Heart right ventricle (tissue), 16 donors: ENCODE measurements around the gene KRT3. TPM values are rescaled to one million over a fixed set of nuclear protein-coding genes. Genes with fewer than 3 reads are reported as not detected.

Experiments
- ATAC-seq, 8 donors: fragments of 200-7000 bp; cut with Tn5 transposase; one replicate each; pipeline ENCODE4 v1.9.1; 2020; ENCODE audit warnings: mild to moderate bottlenecking in 8 of 8, moderate library complexity in 8 of 8, moderate number of reproducible peaks in 1 of 8
- DNase-seq, 2 donors: peaks; one replicate each; pipeline ENCODE4 v3.0.0-alpha.2; 2020
- H3K27ac ChIP-seq, 10 donors: fragments of 200-600 bp; sonication (generic) in 2 of 10; one replicate each; pipeline versions ENCODE4 v1.5.0 to v1.8.0; 2020 to 2022; ENCODE audit warnings: mild to moderate bottlenecking in 3 of 10
- H3K27me3 ChIP-seq, 7 donors: fragments of 200-600 bp; one replicate each; pipeline ENCODE4 v1.8.0; 2021 to 2022; ENCODE audit warnings: mild to moderate bottlenecking in 2 of 7
- H3K36me3 ChIP-seq, 9 donors: fragments of 200-600 bp; sonication (generic) in 1 of 9; one replicate each; pipeline versions ENCODE4 v1.5.0 to v1.8.0; 2020 to 2022; ENCODE audit warnings: mild to moderate bottlenecking in 2 of 9
- H3K4me1 ChIP-seq, 9 donors: fragments of 200-600 bp; sonication (generic) in 1 of 9; one replicate each; pipeline versions ENCODE4 v1.5.0 to v1.8.0; 2020 to 2022; ENCODE audit warnings: mild to moderate bottlenecking in 4 of 9
- H3K4me3 ChIP-seq, 10 donors: fragments of 200-600 bp; sonication (generic) in 2 of 10; one replicate each; pipeline versions ENCODE4 v1.5.0 to v1.8.0; 2020 to 2022; ENCODE audit warnings: mild to moderate bottlenecking in 7 of 10, moderate library complexity in 2 of 10
- H3K9me3 ChIP-seq, 11 donors: fragments of 200-600 bp in 10 of 11; sonication (generic) in 2 of 11; one replicate each; pipeline versions ENCODE4 v1.5.0 to v1.8.0; 2013 to 2022; ENCODE audit warnings: mild to moderate bottlenecking in 2 of 11, control low read depth in 1 of 11, moderate library complexity in 1 of 11
- WGBS, 2 donors: extraction: QIAGEN DNeasy Blood & Tissue Kit; methylation state at CpG; one replicate each; pipeline ENCODE4 v1.1.7; 2013; ENCODE audit warnings: inconsistent platforms in 1 of 2; 5-methylcytosine and 5-hydroxymethylcytosine counted together
- intact Hi-C, 10 donors: fragments of 100-400 bp; cut with DNase I; formaldehyde crosslinking; loops; one replicate each; pipeline versions ENCODE4 v1.11.1 to v1.14.2; 2022
- polyA plus RNA-seq, 2 donors: library from polyadenylated mRNA; stranded (reverse); fragments of 200-250 nt; gene quantifications; one replicate each; pipeline ENCODE4 v1.2.3, GENCODE V29; 2013
- total RNA-seq, 10 donors: library from RNA; stranded (reverse); fragmentation: NEBNext Ultra II Directional in 3 of 10; extraction: Animal tissue kit (Norgen Biotek cat#: 25700) in 3 of 10; gene quantifications; one replicate each; pipeline versions ENCODE4 v1.2.1 to v1.2.4, GENCODE V29; 2021 to 2023
- TF ChIP-seq, protein P1 (sequence below), 9 donors: fragments of 200-600 bp; sonication (generic) in 2 of 9; IDR thresholded peaks; one replicate each; pipeline versions ENCODE4 v1.5.0 to v1.8.0; 2021 to 2022; ENCODE audit warnings: antibody characterized with exemption in 9 of 9, mild to moderate bottlenecking in 5 of 9, moderate library complexity in 1 of 9
- donor health status: Arrhythmogenic right ventricular cardiomyopathy.
- donor health status: ischemic (EF 13 %, LVEDD 7.1; RV severe dilation, severe dysfunction).
- donor health status: healthy with polysubstance abuse.
- donor health status: DM: no; HTN: yes; CAD: no.
- donor health status: DM: no; HTN: no; CAD: no.
- donor health status: ischemic (EF 25% LVEDD 6.9; RV normal size, moderate dysfunction).
- donor health status: ischemic (EF 25% LVEDD 5.7; RV mildly dilated, moderate dysfunction).
- donor health status: healthy.
- donor health status: DM: yes; HTN: yes; CAD: no.
- donor health status: Ischemic cardiomyopathy.
- donor health status: ischemic (EF 35%, LVEDD 5.7; RV mildly dilated, moderate dysfunction).
- donor health status: nonischemic (EF 11% LVEDD 7.7; RV severe dilation, severe dysfunction).
- donor health status: DM: yes; HTN: yes; CAD: no.
- donor health status: PGD.
- donor health status: ischemic (EF 29% LVEDD 5.4; RV normal size, mild dysfunction).
- donor health status: nonischemic (EF 23%, LVEDD 6.1; RV moderate dilation, normal function).

Gene KRT3
- total and polyA plus RNA-seq, 12 donors, result not detected

DNA sequence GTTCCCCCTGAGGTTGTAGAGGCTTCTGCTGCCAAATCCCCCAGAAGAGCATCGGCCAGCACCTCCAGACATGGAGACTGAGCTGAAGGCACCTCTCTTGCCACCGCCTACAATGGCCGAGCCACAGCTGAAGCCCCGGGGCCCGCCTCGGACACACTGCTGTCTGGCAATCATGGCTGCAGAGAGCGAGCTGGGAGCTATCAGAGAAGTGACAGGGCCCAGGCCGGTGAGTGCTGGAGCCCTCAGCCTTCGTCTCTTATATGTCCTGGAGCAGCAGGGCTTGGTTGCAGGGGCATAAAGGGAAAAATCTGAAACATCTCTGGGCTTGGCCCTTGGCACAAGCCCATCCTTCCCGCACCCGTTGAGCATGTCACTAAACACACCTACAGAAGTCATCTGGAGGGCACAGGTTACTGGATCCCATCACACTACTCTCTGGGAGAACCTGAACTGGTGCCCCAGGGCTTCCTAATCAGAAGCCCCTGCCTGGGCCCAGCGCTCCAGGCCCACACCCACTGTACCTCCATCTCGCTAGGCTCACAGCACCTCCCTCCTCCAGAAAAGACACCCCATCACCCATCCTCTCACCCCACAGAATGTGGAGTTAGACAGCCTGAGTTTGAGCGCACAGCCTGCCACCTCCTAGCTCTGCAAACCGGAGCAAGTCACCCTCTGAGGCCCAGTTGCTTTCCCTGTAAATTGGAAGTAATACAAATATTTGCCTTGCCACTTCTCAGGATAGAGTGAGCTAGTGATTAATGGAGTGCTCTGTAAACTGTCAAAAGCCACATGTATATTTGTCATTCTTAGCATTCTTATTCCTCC, 18.2 kb upstream of the KRT3 start, which contains the start of gene KRT4:
TSS of gene KRT4 (minus strand) at position 232 of the 825 bp plus-strand sequence. CDS start at position 174, 58 bp downstream.
- H3K9me3 ChIP-seq, result no peaks in the 10 kb centered on the region
- H3K27me3 ChIP-seq, result peaks cover 0 to 44% (median 19%) of the 10 kb centered on the region in 7 donors
- WGBS, 2 donors, result 74 to 77% methylated on average over 15 of the region's 15 CpGs
- no peak within 1 kb of the TSS for H3K4me3 ChIP-seq
- DNase-seq, result no peak
- H3K27ac ChIP-seq, result no peak within 1 kb of the TSS
- peaks cover 0 to 6% (median 0%) of the 10 kb centered on the region in 9 donors for H3K4me1 ChIP-seq
- intact Hi-C loops, result no loop called here
- TF ChIP-seq, protein P1, sequence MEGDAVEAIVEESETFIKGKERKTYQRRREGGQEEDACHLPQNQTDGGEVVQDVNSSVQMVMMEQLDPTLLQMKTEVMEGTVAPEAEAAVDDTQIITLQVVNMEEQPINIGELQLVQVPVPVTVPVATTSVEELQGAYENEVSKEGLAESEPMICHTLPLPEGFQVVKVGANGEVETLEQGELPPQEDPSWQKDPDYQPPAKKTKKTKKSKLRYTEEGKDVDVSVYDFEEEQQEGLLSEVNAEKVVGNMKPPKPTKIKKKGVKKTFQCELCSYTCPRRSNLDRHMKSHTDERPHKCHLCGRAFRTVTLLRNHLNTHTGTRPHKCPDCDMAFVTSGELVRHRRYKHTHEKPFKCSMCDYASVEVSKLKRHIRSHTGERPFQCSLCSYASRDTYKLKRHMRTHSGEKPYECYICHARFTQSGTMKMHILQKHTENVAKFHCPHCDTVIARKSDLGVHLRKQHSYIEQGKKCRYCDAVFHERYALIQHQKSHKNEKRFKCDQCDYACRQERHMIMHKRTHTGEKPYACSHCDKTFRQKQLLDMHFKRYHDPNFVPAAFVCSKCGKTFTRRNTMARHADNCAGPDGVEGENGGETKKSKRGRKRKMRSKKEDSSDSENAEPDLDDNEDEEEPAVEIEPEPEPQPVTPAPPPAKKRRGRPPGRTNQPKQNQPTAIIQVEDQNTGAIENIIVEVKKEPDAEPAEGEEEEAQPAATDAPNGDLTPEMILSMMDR (IDR thresholded peaks at IDR 0.05), result no peak
- peak in 1 of 8 donors; percentile 46 for ATAC-seq
- H3K36me3 ChIP-seq, result no peaks in the 10 kb centered on the region

DNA sequence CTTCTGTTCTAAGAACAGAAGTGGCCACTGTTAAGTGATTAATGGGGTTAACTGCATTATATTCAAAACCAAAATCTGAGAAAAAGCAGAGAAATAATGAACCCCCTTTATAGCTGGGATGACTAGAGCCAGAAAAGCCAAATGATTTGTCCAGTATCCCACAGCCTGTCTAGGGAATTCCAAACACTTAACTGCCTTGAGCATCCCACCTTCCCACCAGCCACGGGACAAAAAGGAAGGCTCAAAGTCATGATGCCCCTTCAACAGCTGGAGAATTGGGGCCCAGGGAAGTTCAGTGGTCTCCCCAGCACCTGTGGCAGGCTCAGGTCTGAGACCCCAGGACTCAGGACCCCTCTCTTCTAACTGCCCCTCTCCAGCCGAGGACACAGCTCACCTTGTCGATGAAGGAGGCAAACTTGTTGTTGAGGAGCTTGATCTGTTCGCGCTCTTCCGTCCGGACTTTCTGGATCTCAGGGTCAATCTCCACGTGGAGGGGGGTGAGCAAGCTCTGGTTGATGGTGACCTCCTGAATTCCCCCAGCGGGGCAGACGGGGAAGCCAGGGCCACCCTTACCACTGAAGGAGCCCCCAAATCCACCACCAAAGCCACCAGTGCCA, 17.4 kb upstream of the KRT3 start:
- DNase-seq (no peak), ATAC-seq (no peak)
- WGBS, 2 donors, result 86 to 93% methylated on average over 10 of the region's 10 CpGs
- Histone ChIP-seq H3K4me1 (peaks cover 0 to 6% (median 0%) of the 10 kb centered on the region in 9 donors), H3K27me3 (peaks cover 0 to 36% (median 18%) of the 10 kb centered on the region in 7 donors), H3K36me3 (no peaks in the 10 kb centered on the region), H3K9me3 (no peaks in the 10 kb centered on the region), H3K27ac (no peak overlapping the region), H3K4me3 (no peak overlapping the region)
- intact Hi-C loops, result no loop called here
- TF ChIP-seq, protein P1 (IDR thresholded peaks at IDR 0.05), result no peak

DNA sequence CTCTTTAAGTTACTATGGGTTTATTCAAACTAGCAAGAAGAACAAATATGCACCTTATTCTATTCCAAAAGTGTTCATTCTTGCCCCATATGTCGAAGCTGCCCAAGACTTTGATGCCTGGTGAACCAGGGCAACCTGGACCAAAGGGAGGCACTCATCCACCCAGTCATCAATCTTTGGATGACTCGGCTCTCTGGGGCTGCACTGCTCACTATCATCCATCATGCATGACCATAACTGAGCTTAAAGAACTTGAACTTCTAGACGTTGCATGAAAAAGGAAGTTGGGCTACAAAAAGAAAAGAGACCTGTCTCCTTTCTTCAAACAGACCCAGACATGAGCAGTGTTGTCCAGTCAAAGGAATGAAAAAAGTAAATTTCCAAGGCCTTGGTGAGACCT, 16.8 kb upstream of the KRT3 start:
- DNase-seq (no peak), ATAC-seq (no peak)
- Histone ChIP-seq H3K4me1 (peaks cover 0 to 6% (median 0%) of the 10 kb centered on the region in 9 donors), H3K27me3 (peaks cover 0 to 37% (median 16%) of the 10 kb centered on the region in 7 donors), H3K36me3 (no peaks in the 10 kb centered on the region), H3K4me3 (no peak overlapping the region), H3K27ac (no peak overlapping the region), H3K9me3 (no peaks in the 10 kb centered on the region)
- intact Hi-C loops, result no loop called here
- 69 to 71% methylated on average over 3 of the region's 3 CpGs for WGBS, 2 donors
- TF ChIP-seq, protein P1 (IDR thresholded peaks at IDR 0.05), result no peak

DNA sequence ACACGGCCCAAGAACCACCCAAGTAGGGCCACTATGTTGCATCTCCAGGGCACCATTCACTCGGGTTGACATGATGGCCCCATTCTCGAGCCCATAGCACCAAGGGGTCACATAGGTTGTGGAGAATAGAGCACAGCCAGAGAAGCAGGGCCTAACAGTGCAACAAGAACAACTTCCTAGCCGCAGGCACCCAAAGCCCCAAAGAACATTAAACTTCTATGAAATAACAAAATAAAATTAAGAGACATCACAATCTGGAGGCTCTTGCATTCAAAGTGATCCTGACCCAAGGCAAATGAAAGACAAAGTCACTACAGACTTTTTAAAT, 16.1 kb upstream of the KRT3 start:
- 72 to 91% methylated on average over 4 of the region's 4 CpGs for WGBS, 2 donors
- intact Hi-C loops, result no loop called here
- ATAC-seq, result no peak
- H3K27ac ChIP-seq, result no peak overlapping the region
- no peaks in the 10 kb centered on the region for H3K9me3 ChIP-seq
- peaks cover 0 to 39% (median 13%) of the 10 kb centered on the region in 7 donors for H3K27me3 ChIP-seq
- peaks cover 0 to 6% (median 0%) of the 10 kb centered on the region in 9 donors for H3K4me1 ChIP-seq
- no peak overlapping the region for H3K4me3 ChIP-seq
- no peaks in the 10 kb centered on the region for H3K36me3 ChIP-seq
- DNase-seq, result no peak
- TF ChIP-seq, protein P1 (IDR thresholded peaks at IDR 0.05), result no peak
